Mesendoderm (in vitro differentiated cells): ENCODE data around the gene CDK5RAP2.
"Not testable (repeated sequence)": the region's sequence is repeated elsewhere in the genome, so short reads cannot be mapped to it uniquely, and the experiment has no call there.

Experiments used
- DNase-seq: peaks from one replicate; pipeline ENCODE4 v3.0.0; 2013
- H2AK5ac ChIP-seq: 2 replicates; pipeline ENCODE4 v1.6.1; 2013; ENCODE audit warnings: low read length, inconsistent platforms
- H2BK120ac ChIP-seq: 2 replicates; pipeline ENCODE4 v1.6.1; 2013; ENCODE audit warnings: low read depth, mild to moderate bottlenecking, low read length, moderate library complexity, mixed read lengths
- H2BK15ac ChIP-seq: replicated peaks from 2 replicates; pipeline ENCODE4 v1.6.1; 2013; ENCODE audit warnings: low read depth, mild to moderate bottlenecking, moderate library complexity
- H2BK5ac ChIP-seq: 2 replicates; pipeline ENCODE4 v1.6.1; 2013; ENCODE audit warnings: low read length, inconsistent platforms
- H3K18ac ChIP-seq: 2 replicates; pipeline ENCODE4 v1.6.1; 2013; ENCODE audit warnings: mild to moderate bottlenecking, low read length, mixed read lengths
- H3K23ac ChIP-seq: one replicate; pipeline ENCODE4 v1.6.1; 2013; ENCODE audit warnings: low read length
- H3K27ac ChIP-seq: 2 replicates; pipeline ENCODE4 v1.5.1; 2013; ENCODE audit warnings: low read depth, mild to moderate bottlenecking, inconsistent platforms, low read length, moderate library complexity
- H3K27me3 ChIP-seq: 2 replicates; pipeline ENCODE4 v1.6.1; 2013; ENCODE audit warnings: low read length, control low read depth, mild to moderate bottlenecking, inconsistent platforms; ENCODE audit not compliant: insufficient read depth, poor library complexity
- H3K36me3 ChIP-seq: 2 replicates; pipeline ENCODE4 v1.6.1; 2013; ENCODE audit warnings: low read length, inconsistent platforms; ENCODE audit not compliant: control insufficient read depth, insufficient read depth
- H3K4ac ChIP-seq: one replicate; pipeline ENCODE4 v1.6.1; 2013; ENCODE audit warnings: low read depth, mild to moderate bottlenecking, low read length, moderate library complexity
- H3K4me1 ChIP-seq: 2 replicates; pipeline ENCODE4 v1.6.1; 2013; ENCODE audit warnings: low read depth, low read length, inconsistent platforms; ENCODE audit not compliant: control insufficient read depth
- H3K4me2 ChIP-seq: 2 replicates; pipeline ENCODE4 v1.6.1; 2013; ENCODE audit warnings: low read length
- H3K4me3 ChIP-seq: 2 replicates; pipeline ENCODE4 v1.5.1; 2013; ENCODE audit warnings: mild to moderate bottlenecking, low read length
- H3K56ac ChIP-seq: one replicate; pipeline ENCODE4 v1.6.1; 2013; ENCODE audit warnings: low read length
- H3K79me1 ChIP-seq: 2 replicates; pipeline ENCODE4 v1.6.1; 2013; ENCODE audit warnings: low read length, inconsistent platforms
- H3K79me2 ChIP-seq: 2 replicates; pipeline ENCODE4 v1.6.1; 2013; ENCODE audit warnings: mild to moderate bottlenecking, low read length; ENCODE audit not compliant: control insufficient read depth, insufficient read depth
- H3K9ac ChIP-seq: 2 replicates; pipeline ENCODE4 v1.6.1; 2013; ENCODE audit warnings: low read length, inconsistent platforms
- H4K5ac ChIP-seq: one replicate; pipeline ENCODE4 v1.6.1; 2013; ENCODE audit warnings: low read length
- H4K8ac ChIP-seq: one replicate; pipeline ENCODE4 v1.6.1; 2013; ENCODE audit warnings: low read depth, mild to moderate bottlenecking, control low read depth, low read length, moderate library complexity
- WGBS: extraction: QIAGEN DNeasy Blood & Tissue Kit; methylation state at CpG from one replicate; pipeline ENCODE4 v1.1.7; 2013; ENCODE audit warnings: low lambda C conversion rate, missing lambda C conversion rate; ENCODE audit not compliant: insufficient coverage; ENCODE audit errors: extremely low coverage; 5-methylcytosine and 5-hydroxymethylcytosine counted together

Gene CDK5RAP2

DNA sequence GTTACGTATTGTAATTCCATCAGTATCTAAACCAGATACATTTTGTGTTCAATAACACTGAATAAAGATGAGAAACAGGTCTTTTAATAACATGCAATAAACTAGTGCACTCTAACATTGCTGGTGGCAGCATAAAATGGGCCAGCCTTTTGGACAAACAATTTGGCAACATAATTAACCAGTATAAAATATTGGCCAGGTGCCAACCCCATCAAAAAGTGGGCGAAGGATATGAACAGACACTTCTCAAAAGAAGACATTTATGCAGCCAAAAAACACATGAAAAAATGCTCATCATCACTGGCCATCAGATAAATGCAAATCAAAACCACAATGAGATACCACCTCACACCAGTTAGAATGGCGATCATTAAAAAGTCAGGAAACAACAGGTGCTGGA, 64.5 kb downstream of the CDK5RAP2 start:
- H4K5ac ChIP-seq, H2AK5ac ChIP-seq, H2BK120ac ChIP-seq, DNase-seq, H3K27me3 ChIP-seq, H3K4ac ChIP-seq, H3K79me2 ChIP-seq, H3K36me3 ChIP-seq, H3K27ac ChIP-seq, H3K4me2 ChIP-seq, H3K18ac ChIP-seq, H2BK5ac ChIP-seq, H3K9ac ChIP-seq, H3K23ac ChIP-seq, H2BK15ac ChIP-seq, H3K56ac ChIP-seq, H3K79me1 ChIP-seq, H3K4me1 ChIP-seq, H3K4me3 ChIP-seq, H4K8ac ChIP-seq: not testable (repeated sequence)
- WGBS, result no CpG with 5 or more reads among the region's 3 CpGs

DNA sequence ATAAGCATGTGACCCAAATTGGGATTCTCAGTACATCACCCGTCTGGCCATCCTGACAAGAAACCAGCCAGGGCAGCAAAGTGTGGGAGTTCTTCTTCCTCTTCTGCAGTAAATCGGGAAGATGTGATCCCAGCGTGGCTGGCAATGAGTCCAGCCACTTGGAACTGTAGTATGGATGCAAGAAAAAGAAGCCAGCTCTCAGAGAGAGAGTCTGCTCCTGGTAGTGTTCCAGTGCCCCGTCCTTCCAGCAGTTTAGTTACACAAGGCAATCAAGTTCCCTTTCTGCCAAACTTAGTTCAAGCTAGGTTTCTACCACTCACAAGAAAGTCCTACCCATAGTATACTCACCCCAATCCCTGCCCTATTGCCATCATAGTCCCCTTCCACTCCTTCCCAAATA, 65.6 kb downstream of the CDK5RAP2 start:
- no peak overlapping the region for H2AK5ac ChIP-seq
- H3K9ac ChIP-seq, result no peak overlapping the region
- DNase-seq, result no peak
- no peak overlapping the region for H2BK5ac ChIP-seq
- WGBS, result no CpG with 5 or more reads among the region's 4 CpGs
- no peaks in the 10 kb centered on the region for H3K79me1 ChIP-seq
- H3K36me3 ChIP-seq, result peaks cover 4% of the 10 kb centered on the region
- H3K56ac ChIP-seq, result no peak overlapping the region
- H4K5ac ChIP-seq, result no peak overlapping the region
- H3K4ac ChIP-seq, result no peak overlapping the region
- H3K4me1 ChIP-seq, result no peaks in the 10 kb centered on the region
- no peak overlapping the region for H3K4me2 ChIP-seq
- H4K8ac ChIP-seq, result no peak overlapping the region
- H3K4me3 ChIP-seq, result no peak overlapping the region
- no peak overlapping the region for H2BK15ac ChIP-seq
- no peaks in the 10 kb centered on the region for H3K79me2 ChIP-seq
- H3K27me3 ChIP-seq, result no peaks in the 10 kb centered on the region
- H3K23ac ChIP-seq, result no peak overlapping the region
- no peak overlapping the region for H3K18ac ChIP-seq
- H3K27ac ChIP-seq, result no peak overlapping the region
- H2BK120ac ChIP-seq, result no peak overlapping the region

DNA sequence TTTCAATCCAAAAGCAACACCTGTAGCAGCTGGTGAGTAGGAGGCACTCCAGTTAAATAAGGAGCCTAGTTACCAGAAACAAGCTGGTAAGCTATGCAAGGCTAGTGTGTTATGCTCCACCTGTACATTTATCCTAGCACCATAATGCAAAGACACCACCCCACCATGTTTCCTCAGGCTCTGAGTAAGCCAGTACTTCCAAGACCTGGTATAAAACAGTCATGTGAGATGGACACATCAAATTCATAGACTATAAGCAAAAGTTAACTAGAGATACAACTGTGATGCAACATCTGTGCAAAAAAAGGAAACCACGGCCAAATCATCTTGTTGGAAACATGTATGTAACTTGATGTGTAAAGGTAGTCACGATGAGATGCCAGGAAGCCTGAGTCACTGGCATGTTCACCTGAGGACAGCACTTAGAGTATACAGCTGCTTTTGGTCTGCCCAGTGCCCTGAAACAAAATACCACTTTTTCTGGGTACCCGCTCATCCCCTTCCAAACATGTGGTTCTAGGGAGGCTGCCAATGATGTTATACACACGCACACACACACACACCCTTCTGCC, 66.1 kb downstream of the CDK5RAP2 start:
- Histone ChIP-seq H4K8ac (no peak overlapping the region), H3K56ac (no peak overlapping the region), H3K4me2 (no peak overlapping the region), H3K18ac (no peak overlapping the region), H3K27ac (no peak overlapping the region), H2AK5ac (no peak overlapping the region), H4K5ac (no peak overlapping the region), H3K23ac (no peak overlapping the region), H2BK120ac (no peak overlapping the region), H3K9ac (no peak overlapping the region), H3K4me1 (no peaks in the 10 kb centered on the region), H3K27me3 (no peaks in the 10 kb centered on the region), H2BK15ac (no peak overlapping the region), H2BK5ac (no peak overlapping the region), H3K79me1 (no peaks in the 10 kb centered on the region), H3K4ac (no peak overlapping the region), H3K4me3 (no peak overlapping the region), H3K36me3 (peaks cover 4% of the 10 kb centered on the region), H3K79me2 (no peaks in the 10 kb centered on the region)
- DNase-seq, result no peak
- no CpG with 5 or more reads among the region's 4 CpGs for WGBS

DNA sequence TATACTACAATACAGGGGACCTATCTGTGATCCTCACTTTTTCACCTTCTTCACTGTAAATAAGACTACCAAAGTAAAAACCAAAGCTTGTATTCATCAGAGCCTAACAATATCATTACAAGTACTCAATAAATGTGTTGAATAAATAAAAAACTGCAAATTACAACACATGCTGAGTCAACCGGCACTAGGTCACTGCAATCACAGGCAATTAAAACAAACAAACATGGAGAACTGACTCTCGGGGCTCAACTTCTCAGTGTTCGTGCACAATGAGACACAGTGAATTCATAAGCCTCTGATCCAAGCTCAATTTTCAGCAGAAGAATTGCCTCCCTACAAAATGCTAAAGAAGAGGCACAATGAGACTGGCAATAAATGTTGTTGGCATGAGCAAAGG, 69.2 kb downstream of the CDK5RAP2 start:
- Histone ChIP-seq H3K4ac (no peak overlapping the region), H2AK5ac (no peak overlapping the region), H3K27ac (no peak overlapping the region), H2BK15ac (no peak overlapping the region), H3K9ac (no peak overlapping the region), H3K79me2 (no peaks in the 10 kb centered on the region), H3K79me1 (no peaks in the 10 kb centered on the region), H3K18ac (no peak overlapping the region), H3K36me3 (peaks cover 2% of the 10 kb centered on the region), H2BK5ac (no peak overlapping the region), H4K8ac (no peak overlapping the region), H3K4me3 (no peak overlapping the region), H4K5ac (no peak overlapping the region), H3K4me1 (no peaks in the 10 kb centered on the region), H3K56ac (no peak overlapping the region), H3K27me3 (no peaks in the 10 kb centered on the region), H3K4me2 (no peak overlapping the region), H2BK120ac (no peak overlapping the region), H3K23ac (no peak overlapping the region)
- no peak for DNase-seq
- WGBS, result no CpG with 5 or more reads among the region's 3 CpGs

DNA sequence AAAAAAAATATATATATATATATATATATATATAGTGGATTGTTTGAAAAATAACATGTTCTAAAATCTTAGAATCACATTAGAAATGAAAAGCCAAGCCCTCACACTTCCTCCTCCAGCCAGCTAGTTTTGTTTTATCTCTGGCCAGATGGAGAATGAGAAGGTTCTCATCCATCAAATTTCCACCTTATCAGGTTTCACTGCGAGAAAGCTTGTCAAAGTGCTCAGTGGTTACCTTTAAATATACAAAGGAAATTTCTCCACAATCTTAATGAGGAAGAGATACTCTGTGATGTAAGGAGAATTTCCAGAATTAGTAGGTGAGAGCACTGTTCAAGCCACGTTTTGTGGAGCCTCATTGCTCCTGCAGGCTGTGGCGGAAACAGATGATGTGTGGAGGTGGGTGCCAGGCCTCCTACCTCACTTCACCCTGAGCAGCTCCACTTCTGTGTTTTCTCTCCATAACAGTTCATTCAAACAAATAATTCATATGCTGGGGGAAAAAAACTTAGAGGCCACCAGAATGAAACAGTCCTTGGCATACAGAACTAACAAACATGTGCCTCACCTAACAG, 71.9 kb downstream of the CDK5RAP2 start:
- Histone ChIP-seq H3K4me2 (no peak overlapping the region), H3K4me1 (no peaks in the 10 kb centered on the region), H3K4ac (no peak overlapping the region), H3K36me3 (peaks cover 2% of the 10 kb centered on the region), H3K56ac (no peak overlapping the region), H2BK15ac (no peak overlapping the region), H3K18ac (no peak overlapping the region), H3K79me1 (peaks cover 6% of the 10 kb centered on the region), H3K9ac (no peak overlapping the region), H3K27ac (no peak overlapping the region), H4K5ac (no peak overlapping the region), H2BK120ac (no peak overlapping the region), H4K8ac (no peak overlapping the region), H3K4me3 (no peak overlapping the region), H3K27me3 (no peaks in the 10 kb centered on the region), H2BK5ac (no peak overlapping the region), H3K23ac (no peak overlapping the region), H3K79me2 (peaks cover 2% of the 10 kb centered on the region), H2AK5ac (no peak overlapping the region)
- no CpG with 5 or more reads among the region's 3 CpGs for WGBS
- no peak for DNase-seq

DNA sequence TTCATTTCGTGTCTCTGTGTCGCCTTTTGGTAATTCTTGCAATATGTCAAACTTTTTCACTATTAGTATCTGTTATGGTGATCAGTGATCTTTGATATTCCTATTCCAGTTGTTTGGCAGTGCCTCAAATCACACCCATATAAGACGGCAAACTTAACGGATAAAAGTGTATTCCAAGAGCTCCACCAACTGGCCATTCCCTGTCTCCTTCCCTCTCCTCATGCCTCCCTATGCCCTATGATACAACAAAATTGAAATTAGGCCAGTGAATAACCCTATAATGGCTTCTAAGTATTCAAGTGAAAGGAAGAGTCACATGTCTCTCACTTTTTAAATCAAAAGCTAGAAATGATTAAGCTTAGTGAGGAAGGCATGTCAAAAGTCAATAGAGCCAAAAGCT, 74.8 kb downstream of the CDK5RAP2 start:
- H3K36me3 ChIP-seq, result no peaks in the 10 kb centered on the region
- no peaks in the 10 kb centered on the region for H3K27me3 ChIP-seq
- no peak overlapping the region for H4K5ac ChIP-seq
- H3K23ac ChIP-seq, result no peak overlapping the region
- H3K4me3 ChIP-seq, result no peak overlapping the region
- H3K4me2 ChIP-seq, result no peak overlapping the region
- no peaks in the 10 kb centered on the region for H3K4me1 ChIP-seq
- H3K56ac ChIP-seq, result no peak overlapping the region
- no peak overlapping the region for H4K8ac ChIP-seq
- no peak overlapping the region for H2AK5ac ChIP-seq
- no peak overlapping the region for H2BK120ac ChIP-seq
- no peak overlapping the region for H3K27ac ChIP-seq
- no peak overlapping the region for H3K18ac ChIP-seq
- no peak overlapping the region for H3K9ac ChIP-seq
- peaks cover 6% of the 10 kb centered on the region for H3K79me1 ChIP-seq
- H2BK15ac ChIP-seq, result no peak overlapping the region
- H3K79me2 ChIP-seq, result peaks cover 2% of the 10 kb centered on the region
- H2BK5ac ChIP-seq, result no peak overlapping the region
- no CpG with 5 or more reads among the region's 4 CpGs for WGBS
- no peak overlapping the region for H3K4ac ChIP-seq
- DNase-seq, result no peak
